MM.1S (cell line): ENCODE data around the gene CTNND1.

ENCODE experiments used
- CTCF ChIP-seq: fragments of 300-600 bp; sonication (generic); IDR thresholded peaks from 2 replicates; pipeline ENCODE4 v1.5.1; 2016; ENCODE audit warnings: antibody characterized with exemption, low read length, mixed read lengths
- EZH2phosphoT487 ChIP-seq: fragments of 300-600 bp; sonication (generic); IDR thresholded peaks from 2 replicates; pipeline ENCODE4 v1.6.1; 2018; ENCODE audit warnings: antibody characterized with exemption, low read length

DNA sequence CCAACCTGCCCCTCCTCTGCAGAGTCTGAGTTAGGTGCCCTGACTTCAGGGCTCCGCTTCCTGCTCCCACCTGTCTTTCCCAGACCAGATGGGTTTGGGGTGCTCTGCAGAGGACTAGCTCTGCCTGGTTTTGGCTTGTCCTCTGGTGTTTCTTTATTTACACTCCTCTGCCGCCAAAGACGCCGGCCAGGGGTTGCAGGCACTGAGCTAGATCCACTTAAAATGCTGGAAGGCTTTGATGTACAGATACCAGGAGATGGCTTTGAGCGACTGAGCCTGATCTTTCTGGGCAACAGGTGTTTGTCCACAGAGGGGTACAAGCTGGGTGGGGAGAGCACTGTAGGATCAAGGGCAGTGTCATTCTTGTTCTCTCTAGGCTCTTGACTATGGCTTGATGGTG is 16.4 kb upstream of the CTNND1 start:
- TF ChIP-seq CTCF = no peak
- TF ChIP-seq EZH2phosphoT487 = no peak
